ENCODE results near the gene GTF3C2. TPM values are rescaled to one million over a fixed set of nuclear protein-coding genes. Genes with fewer than 3 reads are reported as not detected.
A peak's percentile ranks its signal among the peaks of the same experiment; 100 is the strongest.

The GTF3C2 gene
- total and polyA plus RNA-seq, 2 of the 13 experiments (the other 11 are each of a cell fraction or from before 2014, with no cell fraction given): 77.5 to 130 TPM

- TF ChIP-seq HOMEZ (CRISPR knock-in tag; IDR thresholded peaks at IDR 0.05; ENCODE audit: low read depth): peak; percentile 36; the same call in 1 of the 2 replicates
- TF ChIP-seq ZFP37 (CRISPR knock-in tag; IDR thresholded peaks at IDR 0.05; ENCODE audit: borderline replicate concordance): no peak
- peak; percentile 93 for TF ChIP-seq ZNF777 (CRISPR knock-in tag; IDR thresholded peaks at IDR 0.05)
- TF ChIP-seq GATAD2A (CRISPR knock-in tag; IDR thresholded peaks at IDR 0.05): peak; percentile 73
- peak; percentile 85 for TF ChIP-seq ZNF501 (CRISPR knock-in tag; IDR thresholded peaks at IDR 0.05)
- TF ChIP-seq ZNF556 (CRISPR knock-in tag; IDR thresholded peaks at IDR 0.05; ENCODE audit: borderline replicate concordance): no peak; the same call in 1 of the 2 replicates
- peak; percentile 59; the same call in 1 of the 2 replicates for TF ChIP-seq ELF3 (CRISPR knock-in tag; IDR thresholded peaks at IDR 0.05)
- peak; percentile 38; the same call in 1 of the 2 replicates for TF ChIP-seq HDAC1 (CRISPR knock-in tag; IDR thresholded peaks at IDR 0.05)
- TF ChIP-seq RXRB (CRISPR knock-in tag; IDR thresholded peaks at IDR 0.05; ENCODE audit: borderline replicate concordance): peak; percentile 57; the same call in 1 of the 2 replicates
- peak; percentile 49; the same call in 1 of the 2 replicates for TF ChIP-seq KDM5B (CRISPR knock-in tag; IDR thresholded peaks at IDR 0.05; ENCODE audit: borderline replicate concordance)
- peak; percentile 72 for TF ChIP-seq ATF7 (IDR thresholded peaks at IDR 0.05)
- TF ChIP-seq ATF7 (CRISPR knock-in tag; IDR thresholded peaks at IDR 0.05): no peak
- TF ChIP-seq ASH2L (IDR thresholded peaks at IDR 0.05; ENCODE audit: insufficient read length, low read depth, low read length): peak; percentile 29
- no peak for TF ChIP-seq ZMYM4 (CRISPR knock-in tag; IDR thresholded peaks at IDR 0.05)
- TF ChIP-seq ERF (CRISPR knock-in tag; IDR thresholded peaks at IDR 0.05): peak; percentile 0; the same call in 1 of the 2 replicates
- TF ChIP-seq GABPA (IDR thresholded peaks at IDR 0.05; ENCODE audit: low read depth, low read length): no peak
- TF ChIP-seq GABPA (CRISPR knock-in tag; IDR thresholded peaks at IDR 0.05; ENCODE audit: low read depth): peak; percentile 69
- peak; percentile 25; the same call in 1 of the 2 replicates for TF ChIP-seq NCOA2 (CRISPR knock-in tag; IDR thresholded peaks at IDR 0.05)
- TF ChIP-seq ZNF574 (CRISPR knock-in tag; IDR thresholded peaks at IDR 0.05): peak; percentile 58
- peak; percentile 21; the same call in 1 of the 2 replicates for TF ChIP-seq PATZ1 (CRISPR knock-in tag; IDR thresholded peaks at IDR 0.05)
- TF ChIP-seq RAD21 (CRISPR knock-in tag; IDR thresholded peaks at IDR 0.05): peak; percentile 75
- TF ChIP-seq E2F1 (CRISPR knock-in tag; IDR thresholded peaks at IDR 0.05): no peak
- 0 out of 2 replicates have a peak, but pooled peaks have one; percentile 33 for TF ChIP-seq KDM2A (CRISPR knock-in tag; IDR thresholded peaks at IDR 0.05; ENCODE audit: borderline replicate concordance, low read depth)
Observed at GRCh38 chr2:27303093-27304025, 53.2 kb downstream of the GTF3C2 start (continued).
